GM12873 (cell line): ENCODE data around the gene CFAP77.

Experiments
- CTCF ChIP-seq: IDR thresholded peaks from 2 replicates; pipeline ENCODE4 v1.5.1; 2012; ENCODE audit warnings: low read depth, mild to moderate bottlenecking, moderate library complexity, low read length, control low read depth; ENCODE audit not compliant: insufficient read depth; ENCODE audit errors: missing control alignments

Gene CFAP77

GRCh38 chr9:132551556-132551955, 141.5 kb downstream of the CFAP77 start:
- TF ChIP-seq CTCF: no peak

- TF ChIP-seq CTCF: no peak
These were observed 142.0 kb downstream of the CFAP77 start for GRCh38 chr9:132552041-132552440.

- TF ChIP-seq CTCF: no peak
These were observed 144.7 kb downstream of the CFAP77 start for GRCh38 chr9:132554755-132555154.

GRCh38 chr9:132555528-132555927, 145.5 kb downstream of the CFAP77 start:
- no peak for TF ChIP-seq CTCF

GRCh38 chr9:132556235-132556634, 146.2 kb downstream of the CFAP77 start:
- TF ChIP-seq CTCF: no peak

GRCh38 chr9:132556714-132557113, 146.7 kb downstream of the CFAP77 start:
- TF ChIP-seq CTCF: no peak

- no peak for TF ChIP-seq CTCF
These were observed 147.1 kb downstream of the CFAP77 start for GRCh38 chr9:132557159-132557558.
